ENCODE results near the gene PRAMEF12.

PRAMEF12 gene

DNA sequence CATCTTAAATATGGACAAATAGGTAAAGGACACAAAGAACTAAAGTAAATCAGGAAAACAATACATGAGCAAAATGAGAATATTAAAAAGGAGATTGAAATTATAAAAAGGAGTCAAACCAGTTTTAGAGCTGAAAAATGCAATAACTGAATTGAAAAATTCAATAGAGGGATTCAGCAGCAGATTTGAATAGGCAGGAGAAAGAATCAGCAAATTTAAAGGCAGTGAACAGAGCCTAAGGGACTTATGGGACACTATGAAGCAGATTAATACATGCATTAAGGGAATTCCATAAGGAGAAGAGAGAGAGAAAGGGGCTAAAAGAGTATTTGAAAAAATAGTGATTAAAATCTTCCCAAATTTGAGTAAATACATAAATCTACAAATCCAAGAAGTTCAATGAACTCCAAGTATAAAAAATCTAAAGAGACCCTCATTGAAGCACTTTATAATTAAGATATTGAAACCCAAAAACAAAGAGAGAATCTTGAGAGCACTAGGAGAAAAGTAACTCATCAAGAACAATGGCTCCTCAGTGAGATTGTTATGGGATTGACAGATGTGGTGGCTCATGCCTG is 24.7 kb upstream of the PRAMEF12 start:
- no peaks in the 10 kb centered on the region for H3K27me3 ChIP-seq (ENCODE audit: control insufficient read depth, insufficient read depth, low read length)
- no peak overlapping the region for H3K9ac ChIP-seq
- H3K4me2 ChIP-seq (ENCODE audit: low read length): no peak overlapping the region
- no peak overlapping the region for H3K4me3 ChIP-seq (ENCODE audit: low read depth, low read length)
- no peaks in the 10 kb centered on the region for H3K4me1 ChIP-seq
- peaks cover 3% of the 10 kb centered on the region for H3K36me3 ChIP-seq (ENCODE audit: control insufficient read depth, insufficient read depth, low read length)
- TF ChIP-seq, protein P1, sequence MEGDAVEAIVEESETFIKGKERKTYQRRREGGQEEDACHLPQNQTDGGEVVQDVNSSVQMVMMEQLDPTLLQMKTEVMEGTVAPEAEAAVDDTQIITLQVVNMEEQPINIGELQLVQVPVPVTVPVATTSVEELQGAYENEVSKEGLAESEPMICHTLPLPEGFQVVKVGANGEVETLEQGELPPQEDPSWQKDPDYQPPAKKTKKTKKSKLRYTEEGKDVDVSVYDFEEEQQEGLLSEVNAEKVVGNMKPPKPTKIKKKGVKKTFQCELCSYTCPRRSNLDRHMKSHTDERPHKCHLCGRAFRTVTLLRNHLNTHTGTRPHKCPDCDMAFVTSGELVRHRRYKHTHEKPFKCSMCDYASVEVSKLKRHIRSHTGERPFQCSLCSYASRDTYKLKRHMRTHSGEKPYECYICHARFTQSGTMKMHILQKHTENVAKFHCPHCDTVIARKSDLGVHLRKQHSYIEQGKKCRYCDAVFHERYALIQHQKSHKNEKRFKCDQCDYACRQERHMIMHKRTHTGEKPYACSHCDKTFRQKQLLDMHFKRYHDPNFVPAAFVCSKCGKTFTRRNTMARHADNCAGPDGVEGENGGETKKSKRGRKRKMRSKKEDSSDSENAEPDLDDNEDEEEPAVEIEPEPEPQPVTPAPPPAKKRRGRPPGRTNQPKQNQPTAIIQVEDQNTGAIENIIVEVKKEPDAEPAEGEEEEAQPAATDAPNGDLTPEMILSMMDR (IDR thresholded peaks at IDR 0.05): no peak
- H3K9me3 ChIP-seq (ENCODE audit: control insufficient read depth, low read length): no peaks in the 10 kb centered on the region
- H3K79me2 ChIP-seq: no peaks in the 10 kb centered on the region
- no peak overlapping the region for H3K27ac ChIP-seq
- no peak overlapping the region for H2AFZ ChIP-seq

DNA sequence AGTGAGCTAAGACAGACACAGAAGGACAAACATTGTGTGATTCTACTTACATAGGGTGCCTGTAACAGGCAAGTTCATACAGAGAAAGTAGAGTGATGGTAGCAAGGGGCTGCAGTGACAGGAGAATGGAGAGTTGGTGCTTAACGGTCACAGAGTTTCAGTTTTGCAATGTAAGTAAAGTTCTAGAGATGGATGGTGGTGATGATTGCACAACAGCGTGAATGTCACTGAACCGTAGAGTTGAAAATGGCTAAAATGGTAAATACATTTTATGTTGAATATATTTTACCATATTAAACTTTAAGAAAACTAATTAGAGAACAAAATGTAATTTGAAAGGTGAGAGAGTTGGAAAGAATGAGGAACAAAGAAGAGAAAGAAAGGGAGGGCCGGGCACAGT is 18.8 kb upstream of the PRAMEF12 start:
- Histone ChIP-seq H3K27ac (no peak overlapping the region), H3K4me1 (no peaks in the 10 kb centered on the region), H3K4me2 (ENCODE audit: low read length) (no peak overlapping the region), H3K27me3 (ENCODE audit: control insufficient read depth, insufficient read depth, low read length) (no peaks in the 10 kb centered on the region), H3K9ac (no peak overlapping the region), H3K9me3 (ENCODE audit: control insufficient read depth, low read length) (no peaks in the 10 kb centered on the region), H2AFZ (no peak overlapping the region), H3K79me2 (no peaks in the 10 kb centered on the region), H3K4me3 (ENCODE audit: low read depth, low read length) (no peak overlapping the region), H3K36me3 (ENCODE audit: control insufficient read depth, insufficient read depth, low read length) (no peaks in the 10 kb centered on the region)
- TF ChIP-seq, protein P1 (IDR thresholded peaks at IDR 0.05): no peak

DNA sequence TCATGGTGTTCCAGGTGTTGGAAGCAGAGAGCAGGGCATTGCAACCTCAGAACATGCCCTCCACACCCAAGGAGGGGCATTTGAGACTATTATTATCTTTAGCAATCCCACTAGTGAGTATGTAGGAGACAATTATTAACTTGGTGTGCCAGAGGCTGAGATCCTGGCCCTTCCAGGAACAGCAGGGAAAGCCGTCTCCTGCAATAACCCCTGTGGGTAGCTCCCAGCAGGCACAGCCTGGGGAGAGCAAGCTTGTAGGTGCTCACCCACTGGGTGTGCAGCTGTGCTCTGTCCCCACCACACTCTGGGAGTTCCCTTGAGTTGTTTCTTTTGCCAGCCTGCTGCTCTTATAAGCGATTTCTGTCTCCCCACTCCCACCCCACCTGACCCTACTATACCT is 17.3 kb upstream of the PRAMEF12 start:
- Histone ChIP-seq H3K27ac (no peak overlapping the region), H2AFZ (no peak overlapping the region), H3K36me3 (ENCODE audit: control insufficient read depth, insufficient read depth, low read length) (no peaks in the 10 kb centered on the region), H3K4me2 (ENCODE audit: low read length) (no peak overlapping the region), H3K4me3 (ENCODE audit: low read depth, low read length) (no peak overlapping the region), H3K9me3 (ENCODE audit: control insufficient read depth, low read length) (no peaks in the 10 kb centered on the region), H3K27me3 (ENCODE audit: control insufficient read depth, insufficient read depth, low read length) (no peaks in the 10 kb centered on the region), H3K9ac (no peak overlapping the region), H3K4me1 (no peaks in the 10 kb centered on the region), H3K79me2 (no peaks in the 10 kb centered on the region)
- TF ChIP-seq, protein P1 (IDR thresholded peaks at IDR 0.05): no peak

DNA sequence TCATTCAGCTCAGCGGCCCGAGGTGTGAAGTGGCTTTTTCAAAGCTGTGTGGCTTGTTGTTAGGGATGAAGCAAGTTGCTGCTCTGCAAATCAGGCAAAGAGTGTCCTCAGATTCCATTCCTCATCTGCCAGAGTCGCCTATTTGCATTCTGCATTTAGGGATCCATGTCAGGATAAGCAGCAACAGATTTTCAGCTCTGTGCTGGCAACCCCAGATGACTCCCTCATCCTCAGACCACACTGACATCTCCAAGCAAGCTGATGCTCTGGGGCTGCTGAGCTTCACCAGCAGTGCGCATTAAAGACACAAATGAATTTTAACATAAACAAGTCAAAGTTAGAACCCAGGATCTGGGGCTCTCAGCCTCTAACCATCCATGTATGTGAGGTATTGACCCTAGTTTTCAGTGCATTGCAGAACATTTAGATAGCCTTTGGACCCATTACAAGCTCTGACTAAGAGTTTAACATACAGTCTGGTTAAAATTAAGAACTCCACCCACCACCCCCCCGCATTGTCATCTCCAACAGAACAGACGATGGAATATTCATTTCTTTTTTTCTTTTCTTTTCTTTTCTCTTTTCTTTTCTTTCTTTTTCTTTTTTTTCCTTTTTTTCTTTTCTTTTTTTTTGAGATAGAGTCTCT is 16.6 kb upstream of the PRAMEF12 start:
- Histone ChIP-seq H3K27me3 (ENCODE audit: control insufficient read depth, insufficient read depth, low read length) (no peaks in the 10 kb centered on the region), H3K9ac (no peak overlapping the region)
- TF ChIP-seq, protein P1 (IDR thresholded peaks at IDR 0.05): no peak

GRCh38 chr1:12757836-12758235 is 15.7 kb upstream of the PRAMEF12 start:
- H3K27me3 ChIP-seq (ENCODE audit: control insufficient read depth, insufficient read depth, low read length): no peaks in the 10 kb centered on the region
- H2AFZ ChIP-seq: no peak overlapping the region
- H3K9me3 ChIP-seq (ENCODE audit: control insufficient read depth, low read length): no peaks in the 10 kb centered on the region
- H3K79me2 ChIP-seq: no peaks in the 10 kb centered on the region
- H3K4me1 ChIP-seq: no peaks in the 10 kb centered on the region
- no peak overlapping the region for H3K9ac ChIP-seq
- TF ChIP-seq, protein P1 (IDR thresholded peaks at IDR 0.05): no peak
- no peaks in the 10 kb centered on the region for H3K36me3 ChIP-seq (ENCODE audit: control insufficient read depth, insufficient read depth, low read length)
- no peak overlapping the region for H3K4me2 ChIP-seq (ENCODE audit: low read length)
- H3K4me3 ChIP-seq (ENCODE audit: low read depth, low read length): no peak overlapping the region
- H3K27ac ChIP-seq: no peak overlapping the region

More for the DNA sequence above, 16.6 kb upstream of the PRAMEF12 start:
- H3K4me2 ChIP-seq (ENCODE audit: low read length): no peak overlapping the region
- H3K4me1 ChIP-seq: no peaks in the 10 kb centered on the region
- no peak overlapping the region for H3K27ac ChIP-seq
- no peaks in the 10 kb centered on the region for H3K36me3 ChIP-seq (ENCODE audit: control insufficient read depth, insufficient read depth, low read length)
- no peak overlapping the region for H2AFZ ChIP-seq
- no peaks in the 10 kb centered on the region for H3K79me2 ChIP-seq
- H3K4me3 ChIP-seq (ENCODE audit: low read depth, low read length): no peak overlapping the region
- no peaks in the 10 kb centered on the region for H3K9me3 ChIP-seq (ENCODE audit: control insufficient read depth, low read length)
